ENCODE data around the gene ATXN2.

Gene ATXN2

GRCh38 chr12:111411185-111411764 is 187.8 kb downstream of the ATXN2 start:
- CTCF ChIA-PET = interaction anchor here (4.0 to 25.8 kb wide), 2 partner anchors 15 to 31 kb away, joined by 31 to 1216 read pairs; no protein-coding TSS in a partner anchor
- POLR2A ChIA-PET = interaction anchor here (0.9 kb wide), 1 partner anchor 34 kb away, joined by 4 read pairs; no protein-coding TSS in a partner anchor
- TF ChIP-seq CTCF (IDR thresholded peaks at IDR 0.05; ENCODE audit: control extremely low read depth, extremely low read depth, low read depth, missing control alignments) = no peak
- no peak for DNase-seq (ENCODE audit: extremely low spot score)

GRCh38 chr12:111410431-111411184 is 188.5 kb downstream of the ATXN2 start:
- POLR2A ChIA-PET = interaction anchor here (0.9 kb wide), 1 partner anchor 34 kb away, joined by 4 read pairs; no protein-coding TSS in a partner anchor

GRCh38 chr12:111409780-111410430 is 189.2 kb downstream of the ATXN2 start:
- TF ChIP-seq CTCF (IDR thresholded peaks at IDR 0.05; ENCODE audit: control extremely low read depth, extremely low read depth, low read depth, missing control alignments) = no peak
- no peak for DNase-seq (ENCODE audit: extremely low spot score)
- ChIA-PET CTCF (interaction anchor here (1.7 to 25.8 kb wide), 3 partner anchors 9 to 33 kb away, joined by 4 to 1216 read pairs (median 37); no protein-coding TSS in a partner anchor), POLR2A (no interaction called here)

More at GRCh38 chr12:111410431-111411184, 188.5 kb downstream of the ATXN2 start:
- no peak for TF ChIP-seq CTCF (IDR thresholded peaks at IDR 0.05; ENCODE audit: control extremely low read depth, extremely low read depth, low read depth, missing control alignments)
- CTCF ChIA-PET = interaction anchor here (1.7 to 25.8 kb wide), 4 partner anchors 9 to 32 kb away, joined by 4 to 1216 read pairs (median 34); no protein-coding TSS in a partner anchor
- DNase-seq (ENCODE audit: extremely low spot score) = no peak

- no peak for TF ChIP-seq CTCF (IDR thresholded peaks at IDR 0.05; ENCODE audit: control extremely low read depth, extremely low read depth, low read depth, missing control alignments)
- ChIA-PET POLR2A (no interaction called here), CTCF (interaction anchor here (1.7 to 25.8 kb wide), 3 partner anchors 10 to 33 kb away, joined by 4 to 1216 read pairs (median 37); no protein-coding TSS in a partner anchor)
- DNase-seq (ENCODE audit: extremely low spot score) = no peak
Measured at GRCh38 chr12:111409403-111409779, 189.7 kb downstream of the ATXN2 start.

GRCh38 chr12:111408686-111409402 is 190.3 kb downstream of the ATXN2 start:
- DNase-seq (ENCODE audit: extremely low spot score) = no peak
- no peak for TF ChIP-seq CTCF (IDR thresholded peaks at IDR 0.05; ENCODE audit: control extremely low read depth, extremely low read depth, low read depth, missing control alignments)
- ChIA-PET POLR2A (interaction anchor here (0.6 to 0.8 kb wide), 2 partner anchors 26 kb away, joined by 3 read pairs; no protein-coding TSS in a partner anchor), CTCF (interaction anchor here (1.2 to 25.8 kb wide), 4 partner anchors 10 to 34 kb away, joined by 3 to 1216 read pairs (median 20); no protein-coding TSS in a partner anchor)
